H1 (cell line): ENCODE data around the gene B9D1.

Experiments used
- CBX5 ChIP-seq: fragments of 300-800, 300-1000 bp; sonication (generic); IDR thresholded peaks from 2 replicates; pipeline ENCODE4 v1.7.1; 2016; ENCODE audit warnings: antibody characterized with exemption, low read length, low read depth
- MAFK ChIP-seq: IDR thresholded peaks from 2 replicates; pipeline ENCODE4 v1.6.1; 2012; ENCODE audit warnings: low read depth, mild to moderate bottlenecking, improper control_type of control experiment, low read length
- SP2 ChIP-seq: IDR thresholded peaks from 2 replicates; pipeline ENCODE4 v1.6.1; 2012; ENCODE audit warnings: mild to moderate bottlenecking, low read length, inconsistent platforms
- TF ChIP-seq, protein P1 (sequence below), 3 experiments: IDR thresholded peaks; 1 replicate in 2 of 3; 2 replicates in 1 of 3; pipeline versions ENCODE4 v1.5.1 to v1.6.1; 2011; ENCODE audit warnings: low read length in 3 of 3, mild to moderate bottlenecking in 3 of 3, inconsistent platforms in 2 of 3, low read depth in 1 of 3, moderate library complexity in 1 of 3; ENCODE audit not compliant: insufficient read depth in 1 of 3; ENCODE audit errors: control extremely low read depth in 1 of 3

DNA sequence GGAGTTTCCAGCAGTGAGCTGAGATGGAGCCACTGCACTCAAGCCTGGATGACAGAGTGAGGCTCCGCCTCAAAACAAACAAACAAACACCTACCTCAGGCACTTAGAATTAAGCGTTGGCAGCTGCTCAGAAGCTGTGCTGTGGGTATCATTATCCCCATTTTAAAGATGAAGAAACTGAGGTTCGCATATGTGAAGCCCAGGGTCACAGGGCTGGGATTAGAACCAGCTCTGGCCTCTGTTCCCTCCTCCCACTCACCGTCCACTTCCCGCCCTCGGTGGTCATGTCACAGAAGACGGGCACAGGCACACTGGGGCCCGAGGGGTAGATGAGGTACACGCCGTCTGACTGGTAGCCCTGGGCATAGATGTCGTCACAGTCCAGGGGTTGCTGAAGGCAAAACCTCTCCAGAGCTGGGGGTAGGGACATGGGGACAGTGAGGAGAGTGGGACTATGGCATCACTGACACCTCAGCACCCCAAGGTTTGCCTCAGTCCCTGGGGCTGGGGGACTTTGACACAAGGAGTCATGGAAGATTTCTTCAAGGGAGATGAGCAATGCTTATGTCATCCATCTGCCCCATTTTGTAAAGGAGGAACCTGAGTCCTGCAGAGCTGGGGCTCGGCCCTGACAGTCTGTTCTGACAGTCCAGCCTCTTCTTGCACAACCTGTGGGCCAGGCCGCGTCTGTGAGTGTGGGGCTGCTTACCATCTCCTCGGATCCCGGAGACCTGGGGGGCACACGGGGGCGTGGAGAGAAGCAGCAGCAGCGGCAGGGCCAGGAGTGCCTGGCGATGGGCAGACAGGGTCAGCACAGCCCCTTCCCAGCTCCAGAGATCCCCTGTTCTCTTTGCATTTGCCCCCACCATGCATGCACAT, 23.8 kb upstream of the B9D1 start:
- TF ChIP-seq MAFK: no peak
- no peak for TF ChIP-seq SP2
- TF ChIP-seq CBX5: no peak
- TF ChIP-seq, protein P1, sequence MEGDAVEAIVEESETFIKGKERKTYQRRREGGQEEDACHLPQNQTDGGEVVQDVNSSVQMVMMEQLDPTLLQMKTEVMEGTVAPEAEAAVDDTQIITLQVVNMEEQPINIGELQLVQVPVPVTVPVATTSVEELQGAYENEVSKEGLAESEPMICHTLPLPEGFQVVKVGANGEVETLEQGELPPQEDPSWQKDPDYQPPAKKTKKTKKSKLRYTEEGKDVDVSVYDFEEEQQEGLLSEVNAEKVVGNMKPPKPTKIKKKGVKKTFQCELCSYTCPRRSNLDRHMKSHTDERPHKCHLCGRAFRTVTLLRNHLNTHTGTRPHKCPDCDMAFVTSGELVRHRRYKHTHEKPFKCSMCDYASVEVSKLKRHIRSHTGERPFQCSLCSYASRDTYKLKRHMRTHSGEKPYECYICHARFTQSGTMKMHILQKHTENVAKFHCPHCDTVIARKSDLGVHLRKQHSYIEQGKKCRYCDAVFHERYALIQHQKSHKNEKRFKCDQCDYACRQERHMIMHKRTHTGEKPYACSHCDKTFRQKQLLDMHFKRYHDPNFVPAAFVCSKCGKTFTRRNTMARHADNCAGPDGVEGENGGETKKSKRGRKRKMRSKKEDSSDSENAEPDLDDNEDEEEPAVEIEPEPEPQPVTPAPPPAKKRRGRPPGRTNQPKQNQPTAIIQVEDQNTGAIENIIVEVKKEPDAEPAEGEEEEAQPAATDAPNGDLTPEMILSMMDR (IDR thresholded peaks at IDR 0.05; ENCODE audit: control extremely low read depth in 1 of 3, insufficient read depth in 1 of 3, low read depth in 1 of 3, low read length in 3 of 3): no peak
